Mucosa of stomach (tissue), 1 donor: ENCODE results near the gene AKR1B1.

Source experiments
- H3K27me3 ChIP-seq: one replicate; pipeline ENCODE4 v1.7.0; 2013; ENCODE audit warnings: mild to moderate bottlenecking, low read length; ENCODE audit not compliant: control insufficient read depth, insufficient read depth
- H3K36me3 ChIP-seq: one replicate; pipeline ENCODE4 v1.7.0; 2013; ENCODE audit warnings: low read length; ENCODE audit not compliant: control insufficient read depth, insufficient read depth
- H3K4me1 ChIP-seq: one replicate; pipeline ENCODE4 v1.7.0; 2013; ENCODE audit warnings: mild to moderate bottlenecking, low read length; ENCODE audit not compliant: control insufficient read depth, insufficient read depth
- H3K4me3 ChIP-seq: one replicate; pipeline ENCODE4 v1.7.0; 2013; ENCODE audit warnings: low read length
- H3K9ac ChIP-seq: one replicate; pipeline ENCODE4 v1.7.0; 2013; ENCODE audit warnings: mild to moderate bottlenecking, low read length, moderate library complexity
- H3K9me3 ChIP-seq: one replicate; pipeline ENCODE4 v1.7.0; 2013; ENCODE audit warnings: mild to moderate bottlenecking, low read length, moderate library complexity; ENCODE audit not compliant: control insufficient read depth
- donor health status: Pancreatic carcinoma.

AKR1B1 gene

DNA sequence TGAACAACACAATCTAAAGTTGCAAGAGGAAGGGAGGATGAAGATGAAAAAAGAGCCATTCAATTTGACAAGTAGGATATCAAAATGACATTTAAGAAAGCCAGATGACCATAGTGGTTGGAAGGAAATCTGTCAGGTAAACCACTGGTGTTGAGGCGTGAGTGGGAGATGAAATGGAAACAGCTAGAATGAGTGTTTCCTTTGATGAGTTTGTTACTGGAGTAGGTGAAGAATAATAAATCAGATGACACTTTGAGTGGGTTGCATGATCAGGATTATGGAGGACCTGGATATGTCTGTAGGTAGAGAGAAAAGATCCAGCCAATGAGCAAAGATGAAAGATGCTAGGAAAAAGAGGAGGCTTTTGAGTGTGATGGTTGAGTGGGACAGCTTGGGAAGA lies 33.1 kb downstream of the AKR1B1 start:
- no peak overlapping the region for H3K4me3 ChIP-seq
- H3K4me1 ChIP-seq, result peaks cover 29% of the 10 kb centered on the region
- no peak overlapping the region for H3K9ac ChIP-seq
- no peaks in the 10 kb centered on the region for H3K9me3 ChIP-seq
- H3K27me3 ChIP-seq, result no peaks in the 10 kb centered on the region
- no peaks in the 10 kb centered on the region for H3K36me3 ChIP-seq

DNA sequence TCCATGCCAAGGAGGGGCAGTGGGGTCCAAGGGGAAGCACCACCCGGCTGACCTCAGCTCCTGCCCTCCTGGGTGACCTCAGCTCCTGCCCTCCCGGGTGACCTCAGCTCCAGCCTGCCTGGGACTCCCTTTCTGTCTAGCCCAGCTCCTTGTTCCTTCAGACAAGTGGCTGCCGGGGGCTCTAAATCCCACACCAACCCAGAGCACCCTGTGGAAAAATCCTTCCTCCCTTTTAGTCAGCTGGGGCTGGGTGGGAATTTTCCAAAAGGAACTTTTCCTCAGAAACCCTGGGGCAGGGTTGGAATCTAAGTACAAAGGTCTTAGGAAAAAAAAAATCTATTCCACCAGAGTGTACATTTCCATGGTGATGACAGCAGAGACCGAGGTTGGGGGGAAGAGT lies 36.3 kb downstream of the AKR1B1 start:
- Histone ChIP-seq H3K36me3 (no peaks in the 10 kb centered on the region), H3K9ac (peak overlapping the region; percentile 30), H3K9me3 (no peaks in the 10 kb centered on the region), H3K4me3 (no peak overlapping the region), H3K4me1 (peaks cover 44% of the 10 kb centered on the region), H3K27me3 (no peaks in the 10 kb centered on the region)

DNA sequence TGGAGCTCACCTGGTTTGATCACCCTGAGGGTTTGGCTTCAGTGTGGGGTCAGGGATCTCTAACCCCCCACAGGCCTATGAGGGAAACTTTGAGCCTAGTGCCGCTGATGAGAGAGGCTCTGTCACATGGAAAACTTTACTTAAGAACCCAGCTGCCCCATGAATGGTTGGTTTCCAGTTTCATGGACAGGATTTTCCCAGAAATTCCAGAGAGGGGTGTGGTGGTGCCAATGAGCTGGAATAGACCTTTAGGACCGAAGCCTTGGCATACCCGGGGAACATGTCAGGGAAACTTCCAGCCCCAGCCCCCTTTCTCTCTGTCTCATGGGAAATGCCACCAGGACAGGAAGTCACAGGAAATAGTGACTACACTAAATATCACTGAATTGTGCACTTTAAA lies 36.9 kb downstream of the AKR1B1 start:
- H3K9me3 ChIP-seq, result no peaks in the 10 kb centered on the region
- no peak overlapping the region for H3K4me3 ChIP-seq
- H3K9ac ChIP-seq, result no peak overlapping the region
- H3K36me3 ChIP-seq, result no peaks in the 10 kb centered on the region
- peaks cover 44% of the 10 kb centered on the region for H3K4me1 ChIP-seq
- H3K27me3 ChIP-seq, result no peaks in the 10 kb centered on the region

DNA sequence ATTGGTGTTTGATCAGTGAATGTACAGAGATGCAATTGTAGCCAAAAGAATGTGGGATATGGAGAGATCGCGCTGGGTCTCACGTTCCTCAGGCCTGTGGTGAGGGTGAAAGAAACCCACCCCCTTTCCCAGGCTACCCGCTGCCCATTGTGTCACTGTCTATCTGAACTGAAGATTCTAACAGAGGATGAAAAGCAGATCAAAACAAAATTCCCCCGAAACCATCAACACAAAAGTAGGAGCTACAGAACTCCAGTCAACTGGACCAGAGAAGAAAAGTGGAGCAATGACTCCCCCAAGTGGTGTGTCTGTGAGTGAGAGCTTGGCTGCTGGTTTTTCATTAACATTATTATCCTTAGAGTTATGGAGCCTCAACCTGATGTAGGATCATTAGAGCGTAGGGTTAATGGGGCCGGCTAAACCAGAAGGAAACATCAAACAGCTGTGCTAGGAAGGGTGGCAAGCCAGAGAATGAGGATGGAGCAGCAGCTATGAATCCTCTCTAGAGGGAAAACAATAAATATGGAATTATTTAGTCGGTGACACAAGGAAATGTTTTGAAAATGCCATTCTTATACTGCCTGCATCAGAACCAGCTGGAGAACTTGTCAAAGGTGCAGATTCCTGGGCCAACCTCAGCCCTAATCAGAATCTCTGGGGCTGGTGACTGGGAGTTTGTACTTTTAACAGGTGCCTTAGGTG lies 38.3 kb downstream of the AKR1B1 start:
- H3K36me3 ChIP-seq, result no peaks in the 10 kb centered on the region
- no peaks in the 10 kb centered on the region for H3K27me3 ChIP-seq
- peaks cover 44% of the 10 kb centered on the region for H3K4me1 ChIP-seq
- H3K9me3 ChIP-seq, result no peaks in the 10 kb centered on the region
- H3K9ac ChIP-seq, result peak overlapping the region; percentile 37
- no peak overlapping the region for H3K4me3 ChIP-seq

DNA sequence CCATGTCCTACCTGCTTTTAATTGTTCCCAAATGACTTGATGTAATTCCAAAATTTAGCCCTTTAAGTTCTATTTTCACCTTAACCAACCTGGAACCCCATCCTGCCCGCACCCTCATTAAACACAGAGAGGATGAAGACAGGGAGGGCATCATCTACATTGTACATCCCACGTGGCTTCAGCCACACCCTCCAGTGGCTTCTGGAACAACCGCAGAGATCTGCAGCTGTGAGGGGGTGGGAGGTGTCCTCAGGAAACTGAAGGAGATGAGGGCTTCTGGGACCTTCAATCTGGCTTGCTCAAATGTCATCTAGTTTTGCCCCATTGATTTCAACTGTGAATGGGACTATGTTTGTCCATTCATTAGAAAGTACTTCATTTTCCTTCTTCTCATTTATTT lies 39.0 kb downstream of the AKR1B1 start:
- no peaks in the 10 kb centered on the region for H3K9me3 ChIP-seq
- H3K4me3 ChIP-seq, result no peak overlapping the region
- H3K36me3 ChIP-seq, result no peaks in the 10 kb centered on the region
- H3K27me3 ChIP-seq, result no peaks in the 10 kb centered on the region
- H3K9ac ChIP-seq, result peak overlapping the region; percentile 37
- peaks cover 44% of the 10 kb centered on the region for H3K4me1 ChIP-seq

DNA sequence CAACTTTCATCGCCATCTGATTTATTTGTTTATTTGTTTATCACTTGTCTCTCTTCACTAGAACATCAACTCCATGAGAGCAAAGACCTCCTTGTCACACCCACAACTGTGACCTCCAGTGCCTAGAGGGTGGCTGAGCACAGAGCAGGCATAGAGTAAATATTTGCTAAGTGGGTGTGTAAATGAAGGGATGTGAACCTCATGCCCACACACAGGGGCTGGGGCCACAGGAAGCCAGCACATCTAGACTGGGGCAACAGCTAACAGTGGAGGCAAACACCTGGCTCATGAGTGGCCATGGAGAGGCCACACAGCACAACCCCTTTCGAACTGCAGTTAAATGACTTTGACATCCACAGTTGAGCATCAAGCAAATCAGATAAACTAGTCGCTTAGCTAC lies 39.8 kb downstream of the AKR1B1 start:
- no peak overlapping the region for H3K4me3 ChIP-seq
- no peaks in the 10 kb centered on the region for H3K27me3 ChIP-seq
- H3K9me3 ChIP-seq, result no peaks in the 10 kb centered on the region
- no peak overlapping the region for H3K9ac ChIP-seq
- peaks cover 44% of the 10 kb centered on the region for H3K4me1 ChIP-seq
- no peaks in the 10 kb centered on the region for H3K36me3 ChIP-seq

DNA sequence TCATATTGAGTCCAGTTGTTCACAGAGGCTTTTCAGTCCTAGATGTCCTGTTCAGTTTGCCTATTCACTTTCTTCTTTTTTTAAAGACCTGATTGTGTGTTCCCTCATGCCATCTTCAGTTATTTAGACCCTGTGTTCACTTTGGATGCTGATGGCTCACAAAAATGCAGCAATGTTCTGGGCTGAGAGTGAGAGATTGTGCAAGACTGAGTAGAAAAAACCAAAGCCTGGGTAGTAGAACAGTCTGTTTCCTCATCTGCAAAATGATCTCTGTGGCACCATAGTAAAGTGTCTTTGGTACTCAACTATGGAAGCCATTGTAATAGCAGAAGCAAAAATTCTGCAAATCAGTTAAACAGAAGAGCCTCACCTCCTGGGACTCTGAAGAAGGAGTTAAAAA lies 43.2 kb downstream of the AKR1B1 start:
- Histone ChIP-seq H3K36me3 (no peaks in the 10 kb centered on the region), H3K4me1 (peaks cover 21% of the 10 kb centered on the region), H3K9ac (no peak overlapping the region), H3K4me3 (no peak overlapping the region), H3K9me3 (no peaks in the 10 kb centered on the region), H3K27me3 (no peaks in the 10 kb centered on the region)

DNA sequence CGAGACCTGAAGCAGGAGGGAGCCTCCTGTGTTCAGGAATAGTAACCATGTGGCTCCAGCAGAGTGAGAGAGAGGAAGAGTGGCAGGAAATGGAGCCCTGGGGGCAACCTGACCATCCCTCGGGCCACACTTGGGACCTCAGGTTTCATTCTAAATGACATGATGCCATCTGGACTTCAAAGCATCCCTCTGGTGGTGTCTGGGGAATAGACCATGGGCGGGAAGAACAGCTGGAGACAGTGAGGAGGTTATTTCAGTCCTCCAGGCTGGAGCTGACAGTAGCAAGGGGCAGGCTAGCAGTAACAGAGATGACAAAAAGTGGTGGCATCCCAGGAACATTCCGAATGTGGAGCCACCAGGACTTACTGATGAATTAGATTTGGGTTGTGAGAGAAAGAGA lies 44.8 kb downstream of the AKR1B1 start:
- H3K4me3 ChIP-seq, result no peak overlapping the region
- H3K27me3 ChIP-seq, result no peaks in the 10 kb centered on the region
- H3K9me3 ChIP-seq, result no peaks in the 10 kb centered on the region
- H3K36me3 ChIP-seq, result no peaks in the 10 kb centered on the region
- H3K9ac ChIP-seq, result no peak overlapping the region
- peaks cover 7% of the 10 kb centered on the region for H3K4me1 ChIP-seq

DNA sequence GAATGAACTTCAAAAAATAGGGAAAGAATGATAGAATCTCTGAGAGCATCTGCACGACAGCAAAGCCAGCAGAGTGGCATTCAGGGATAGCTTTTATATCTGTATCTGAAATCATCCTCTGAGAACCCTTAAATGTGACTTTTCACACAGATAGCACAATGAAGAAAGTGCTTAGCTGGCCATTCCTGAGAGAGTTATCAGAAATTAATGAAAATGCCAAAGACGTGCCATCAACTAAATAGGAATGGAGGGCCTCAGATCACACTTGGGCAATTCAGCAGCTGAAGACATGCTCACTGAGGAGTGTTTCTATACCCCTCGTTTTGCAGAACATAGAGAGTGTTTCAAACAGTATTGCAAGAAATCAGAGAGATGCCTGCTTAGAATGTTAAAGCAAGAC lies 51.6 kb downstream of the AKR1B1 start:
- H3K4me1 ChIP-seq, result peaks cover 5% of the 10 kb centered on the region
- H3K9me3 ChIP-seq, result no peaks in the 10 kb centered on the region

DNA sequence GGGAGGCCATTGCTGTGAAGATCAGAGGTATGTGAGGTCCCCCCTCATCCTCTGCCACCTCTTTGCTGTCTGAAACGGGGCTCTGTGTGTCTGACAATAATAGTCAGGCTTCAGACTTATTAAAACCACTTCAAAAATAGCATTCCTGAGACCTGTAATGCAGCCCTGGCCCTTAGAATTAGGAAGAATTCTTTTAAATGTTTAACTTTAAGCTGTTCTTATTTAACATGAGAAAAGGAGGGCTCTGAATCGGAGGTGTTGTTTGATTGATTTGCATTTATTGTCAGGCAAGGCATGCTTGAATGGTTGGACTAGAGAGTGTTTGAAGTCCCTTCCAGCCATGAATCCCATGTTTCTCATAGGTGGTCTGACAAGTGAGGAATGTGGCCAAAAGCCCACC lies 52.5 kb downstream of the AKR1B1 start:
- no peaks in the 10 kb centered on the region for H3K36me3 ChIP-seq
- H3K4me3 ChIP-seq, result no peak overlapping the region
- H3K4me1 ChIP-seq, result peaks cover 14% of the 10 kb centered on the region
- H3K9ac ChIP-seq, result no peak overlapping the region
- no peaks in the 10 kb centered on the region for H3K27me3 ChIP-seq
- H3K9me3 ChIP-seq, result no peaks in the 10 kb centered on the region

More for the DNA sequence above, 51.6 kb downstream of the AKR1B1 start:
- H3K4me3 ChIP-seq, result no peak overlapping the region
- H3K36me3 ChIP-seq, result no peaks in the 10 kb centered on the region
- H3K9ac ChIP-seq, result no peak overlapping the region
- H3K27me3 ChIP-seq, result no peaks in the 10 kb centered on the region

DNA sequence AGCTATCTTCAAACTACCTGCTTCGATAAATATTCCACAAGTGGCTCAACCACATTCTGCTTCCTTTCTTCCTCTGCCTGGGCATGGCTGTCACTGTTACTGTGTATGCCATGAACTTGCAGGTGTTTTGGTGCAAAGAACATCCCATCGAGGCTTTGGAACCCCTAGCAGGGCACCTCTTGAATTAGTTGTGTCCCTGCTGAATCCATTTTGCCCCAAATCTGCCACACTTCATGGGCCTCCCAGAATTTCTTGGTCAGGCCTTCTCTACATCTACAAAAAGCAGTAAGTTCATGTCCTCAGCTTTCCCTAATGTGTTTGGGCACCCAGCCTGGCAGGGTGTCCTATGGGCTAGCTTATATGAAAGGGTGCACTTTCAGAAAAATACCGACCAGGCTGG lies 53.6 kb downstream of the AKR1B1 start:
- Histone ChIP-seq H3K36me3 (no peaks in the 10 kb centered on the region), H3K9me3 (no peaks in the 10 kb centered on the region), H3K9ac (no peak overlapping the region), H3K4me3 (no peak overlapping the region), H3K4me1 (peaks cover 14% of the 10 kb centered on the region), H3K27me3 (no peaks in the 10 kb centered on the region)

DNA sequence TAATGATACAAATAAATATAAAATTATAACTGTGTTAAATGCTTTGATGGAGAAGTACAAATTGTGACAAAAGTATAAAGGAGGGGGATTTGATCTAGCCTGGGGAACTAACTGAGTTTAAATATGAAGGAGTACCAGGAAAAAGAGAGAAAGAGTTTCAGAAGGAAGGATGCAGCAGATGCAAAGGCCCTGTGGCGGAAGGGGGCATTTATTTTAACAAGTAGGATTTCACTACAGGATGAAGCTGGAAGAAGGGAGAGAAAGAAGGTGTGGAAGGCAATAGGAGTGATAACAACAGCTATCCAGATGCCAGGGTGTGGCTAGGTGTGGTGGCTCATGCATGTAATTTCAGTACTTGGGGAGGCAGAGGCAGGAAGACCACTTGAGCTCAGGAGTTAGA lies 55.8 kb downstream of the AKR1B1 start:
- Histone ChIP-seq H3K27me3 (no peaks in the 10 kb centered on the region), H3K36me3 (no peaks in the 10 kb centered on the region), H3K9me3 (no peaks in the 10 kb centered on the region), H3K4me1 (peaks cover 14% of the 10 kb centered on the region), H3K9ac (no peak overlapping the region), H3K4me3 (no peak overlapping the region)

DNA sequence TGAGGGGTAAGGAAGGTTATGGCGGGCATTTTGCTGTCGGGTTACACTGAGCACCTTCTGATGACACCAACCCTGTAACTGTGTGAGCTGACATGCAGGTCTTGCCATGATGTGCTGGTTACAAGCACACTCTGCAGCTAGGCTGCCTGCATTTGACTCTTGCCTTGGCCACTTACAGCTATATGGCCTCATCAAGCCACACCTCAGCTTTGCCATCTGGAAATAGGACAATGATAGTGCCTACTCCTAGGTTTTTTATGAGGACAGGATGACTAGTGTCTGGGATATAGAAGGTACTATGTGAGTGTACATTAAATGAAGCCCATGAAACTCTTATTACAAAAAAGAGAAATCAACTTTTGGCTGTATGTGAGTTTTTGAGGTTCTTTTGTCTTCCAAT lies 58.0 kb downstream of the AKR1B1 start:
- Histone ChIP-seq H3K9ac (no peak overlapping the region), H3K4me3 (no peak overlapping the region), H3K27me3 (no peaks in the 10 kb centered on the region), H3K36me3 (no peaks in the 10 kb centered on the region), H3K4me1 (peaks cover 14% of the 10 kb centered on the region), H3K9me3 (no peaks in the 10 kb centered on the region)
